Breast epithelium (tissue), 3 donors: ENCODE results near the gene SOX14.

ENCODE experiments used
- POLR2AphosphoS5 ChIP-seq, 3 donors: sonication (generic); formaldehyde crosslinking; IDR thresholded peaks; one replicate each; pipeline ENCODE4 v1.6.1; 2017; ENCODE audit warnings: antibody characterized with exemption in 3 of 3
- TF ChIP-seq, protein P1 (sequence below), 3 donors: fragments of 450-650 bp; IDR thresholded peaks; one replicate each; pipeline ENCODE4 v1.5.1; 2016 to 2017; ENCODE audit warnings: antibody characterized with exemption in 3 of 3, mild to moderate bottlenecking in 3 of 3, moderate library complexity in 3 of 3

DNA sequence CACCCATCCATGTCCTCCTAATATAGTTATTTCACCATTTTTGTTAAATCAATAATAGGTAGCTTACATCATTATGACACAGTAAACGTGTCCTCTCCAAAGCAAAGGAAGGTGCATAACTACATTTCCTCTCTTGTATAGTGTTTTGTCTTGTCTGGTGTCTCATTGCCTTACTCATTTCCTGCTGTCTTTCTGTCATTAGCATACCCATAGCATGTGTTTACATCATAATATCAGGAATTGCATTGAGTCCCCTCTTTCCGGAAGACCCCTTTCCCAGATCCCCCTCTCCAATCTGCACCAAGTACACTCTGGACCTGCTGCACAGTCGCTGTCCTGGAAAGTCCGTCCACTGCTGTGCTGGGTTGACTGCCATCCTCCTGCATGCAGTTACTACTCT, 47.9 kb downstream of the SOX14 start:
- TF ChIP-seq, protein P1, sequence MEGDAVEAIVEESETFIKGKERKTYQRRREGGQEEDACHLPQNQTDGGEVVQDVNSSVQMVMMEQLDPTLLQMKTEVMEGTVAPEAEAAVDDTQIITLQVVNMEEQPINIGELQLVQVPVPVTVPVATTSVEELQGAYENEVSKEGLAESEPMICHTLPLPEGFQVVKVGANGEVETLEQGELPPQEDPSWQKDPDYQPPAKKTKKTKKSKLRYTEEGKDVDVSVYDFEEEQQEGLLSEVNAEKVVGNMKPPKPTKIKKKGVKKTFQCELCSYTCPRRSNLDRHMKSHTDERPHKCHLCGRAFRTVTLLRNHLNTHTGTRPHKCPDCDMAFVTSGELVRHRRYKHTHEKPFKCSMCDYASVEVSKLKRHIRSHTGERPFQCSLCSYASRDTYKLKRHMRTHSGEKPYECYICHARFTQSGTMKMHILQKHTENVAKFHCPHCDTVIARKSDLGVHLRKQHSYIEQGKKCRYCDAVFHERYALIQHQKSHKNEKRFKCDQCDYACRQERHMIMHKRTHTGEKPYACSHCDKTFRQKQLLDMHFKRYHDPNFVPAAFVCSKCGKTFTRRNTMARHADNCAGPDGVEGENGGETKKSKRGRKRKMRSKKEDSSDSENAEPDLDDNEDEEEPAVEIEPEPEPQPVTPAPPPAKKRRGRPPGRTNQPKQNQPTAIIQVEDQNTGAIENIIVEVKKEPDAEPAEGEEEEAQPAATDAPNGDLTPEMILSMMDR (IDR thresholded peaks at IDR 0.05), result no peak
- TF ChIP-seq POLR2AphosphoS5 (IDR thresholded peaks at IDR 0.05), result no peak
